Activated naive CD4-positive, alpha-beta T cell treated with anti-CD3 and anti-CD28 coated beads, Interleukin-2, amount 50 U/mL, for 72 hours (primary cell): ENCODE results near the gene FETUB. TPM values are rescaled to one million over a fixed set of nuclear protein-coding genes. Genes with fewer than 3 reads are reported as not detected.

Experiments
- ATAC-seq, 2 donors: fragments of 150-1000 bp; cut with Tn5 transposase; 2 replicates each; pipeline ENCODE4 v1.10.0; 2021; ENCODE audit warnings: mild to moderate bottlenecking in 2 of 2, moderate library complexity in 2 of 2
- DNase-seq, 2 donors: peaks; one replicate each; pipeline ENCODE4 v3.0.0; 2021 to 2022; ENCODE audit warnings: low spot score in 2 of 2
- H3K27ac Mint-ChIP-seq, 2 donors: one replicate each; pipeline ENCODE4 v1.8.0; 2022; ENCODE audit warnings: mild to moderate bottlenecking in 2 of 2, mixed read lengths in 2 of 2
- H3K36me3 Mint-ChIP-seq, 2 donors: one replicate each; pipeline ENCODE4 v1.8.0; 2022; ENCODE audit warnings: mixed read lengths in 2 of 2
- H3K9me3 Mint-ChIP-seq, 2 donors: one replicate each; pipeline ENCODE4 v1.8.0; 2022; ENCODE audit warnings: mixed read lengths in 2 of 2
- total RNA-seq, 2 donors: library from RNA; stranded (reverse); gene quantifications; one replicate each; pipeline ENCODE4 v1.2.3, GENCODE V29; 2022

FETUB gene
- total RNA-seq, 2 donors from 2014 or later, result not detected

GRCh38 chr3:186609247-186609868 is 30.8 kb upstream of the FETUB start:
- ATAC-seq (peak in 1 of 2 donors; percentile 35), DNase-seq (no peak)
- Mint-ChIP-seq H3K27ac (no peak overlapping the region), H3K9me3 (no peaks in the 10 kb centered on the region), H3K36me3 (no peaks in the 10 kb centered on the region)

- Mint-ChIP-seq H3K9me3 (no peaks in the 10 kb centered on the region), H3K36me3 (no peaks in the 10 kb centered on the region), H3K27ac (no peak overlapping the region)
- ATAC-seq, result no peak
- DNase-seq, result no peak
Observed at GRCh38 chr3:186612065-186612464, 28.1 kb upstream of the FETUB start.

- no peak for DNase-seq
- no peaks in the 10 kb centered on the region for H3K9me3 Mint-ChIP-seq
- no peak within 1 kb of the TSS for H3K27ac Mint-ChIP-seq
- ATAC-seq, result no peak
- H3K36me3 Mint-ChIP-seq, result no peaks in the 10 kb centered on the region
Observed at GRCh38 chr3:186612721-186613636, 27.2 kb upstream of the FETUB start, which contains the start of gene AHSG. TSS of gene AHSG (plus strand) at chr3:186613060. CDS start at chr3:186613142, 82 bp downstream.

GRCh38 chr3:186613637-186614265 is 26.4 kb upstream of the FETUB start:
- no peak for ATAC-seq
- no peak for DNase-seq
- no peaks in the 10 kb centered on the region for H3K36me3 Mint-ChIP-seq
- peak overlapping the region in 1 of 2 donors; percentile 7 for H3K27ac Mint-ChIP-seq
- no peaks in the 10 kb centered on the region for H3K9me3 Mint-ChIP-seq

- no peaks in the 10 kb centered on the region for H3K9me3 Mint-ChIP-seq
- ATAC-seq (no peak), DNase-seq (no peak)
- no peaks in the 10 kb centered on the region for H3K36me3 Mint-ChIP-seq
- peak overlapping the region in 1 of 2 donors; percentile 7 for H3K27ac Mint-ChIP-seq
Observed at GRCh38 chr3:186614266-186614596, 26.0 kb upstream of the FETUB start.

GRCh38 chr3:186614597-186615483 is 25.4 kb upstream of the FETUB start:
- ATAC-seq (peak; percentile 42 to 49), DNase-seq (peak; percentile 73 to 81)
- Mint-ChIP-seq H3K27ac (peak overlapping the region in 1 of 2 donors; percentile 7), H3K36me3 (no peaks in the 10 kb centered on the region), H3K9me3 (no peaks in the 10 kb centered on the region)

GRCh38 chr3:186616299-186616617 is 23.9 kb upstream of the FETUB start:
- H3K27ac Mint-ChIP-seq, result no peak overlapping the region
- H3K36me3 Mint-ChIP-seq, result no peaks in the 10 kb centered on the region

GRCh38 chr3:186617036-186617946 is 22.9 kb upstream of the FETUB start:
- DNase-seq, result peak; percentile 84 to 89
- H3K9me3 Mint-ChIP-seq, result no peaks in the 10 kb centered on the region
- peak overlapping the region; percentile 6 to 67 for H3K27ac Mint-ChIP-seq
- peak; percentile 97 to 99 for ATAC-seq
- no peaks in the 10 kb centered on the region for H3K36me3 Mint-ChIP-seq

More at GRCh38 chr3:186616299-186616617, 23.9 kb upstream of the FETUB start:
- H3K9me3 Mint-ChIP-seq, result no peaks in the 10 kb centered on the region
- DNase-seq (no peak), ATAC-seq (no peak)

- DNase-seq (no peak), ATAC-seq (no peak)
- H3K36me3 Mint-ChIP-seq, result no peaks in the 10 kb centered on the region
- no peaks in the 10 kb centered on the region for H3K9me3 Mint-ChIP-seq
- no peak overlapping the region for H3K27ac Mint-ChIP-seq
Observed at GRCh38 chr3:186618318-186618938, 21.8 kb upstream of the FETUB start.

GRCh38 chr3:186619787-186620212 is 20.4 kb upstream of the FETUB start:
- DNase-seq (no peak), ATAC-seq (no peak)
- Mint-ChIP-seq H3K27ac (no peak overlapping the region), H3K36me3 (no peaks in the 10 kb centered on the region), H3K9me3 (no peaks in the 10 kb centered on the region)

GRCh38 chr3:186620213-186621092 is 19.7 kb upstream of the FETUB start:
- ATAC-seq, result no peak
- no peak overlapping the region for H3K27ac Mint-ChIP-seq
- no peaks in the 10 kb centered on the region for H3K36me3 Mint-ChIP-seq
- no peaks in the 10 kb centered on the region for H3K9me3 Mint-ChIP-seq
- DNase-seq, result no peak

- no peaks in the 10 kb centered on the region for H3K9me3 Mint-ChIP-seq
- ATAC-seq, result no peak
- H3K36me3 Mint-ChIP-seq, result no peaks in the 10 kb centered on the region
- H3K27ac Mint-ChIP-seq, result no peak overlapping the region
- DNase-seq, result no peak
Observed at GRCh38 chr3:186621894-186622650, 18.1 kb upstream of the FETUB start.

GRCh38 chr3:186622651-186623310 is 17.4 kb upstream of the FETUB start:
- Mint-ChIP-seq H3K36me3 (no peaks in the 10 kb centered on the region), H3K9me3 (no peaks in the 10 kb centered on the region), H3K27ac (no peak overlapping the region)
- no peak for ATAC-seq
- no peak for DNase-seq
